SK-N-SH treated with all-trans-retinoic acid at 6 μM for 48 hours (cell line): ENCODE measurements around the gene KRTAP12-2.

Experiments used
- ATAC-seq: fragments of 200-7000 bp; cut with Tn5 transposase; 3 replicates; pipeline ENCODE4 v1.9.1; 2020; ENCODE audit warnings: mild to moderate bottlenecking, moderate library complexity
- ARNTL ChIP-seq: fragments of 450-650 bp; formaldehyde crosslinking; IDR thresholded peaks from 2 replicates; pipeline ENCODE4 v1.5.0; 2020; ENCODE audit warnings: low read depth, mild to moderate bottlenecking, moderate library complexity, borderline replicate concordance
- BACH2 ChIP-seq: fragments of 250-450 bp; sonication (Bioruptor Pico); IDR thresholded peaks from 2 replicates; pipeline ENCODE4 v1.9.0; 2021; ENCODE audit warnings: mild to moderate bottlenecking, borderline replicate concordance
- CREB5 ChIP-seq: fragments of 250-450 bp; sonication (Bioruptor Pico); IDR thresholded peaks from 2 replicates; pipeline ENCODE4 v1.5.1; 2020; ENCODE audit warnings: low read depth, mild to moderate bottlenecking, moderate library complexity
- CSDC2 ChIP-seq: fragments of 250-450 bp; sonication (Bioruptor Pico); IDR thresholded peaks from 2 replicates; pipeline ENCODE4 v1.5.0; 2020; ENCODE audit warnings: mild to moderate bottlenecking, moderate library complexity
- CSRNP3 ChIP-seq: fragments of 250-450 bp; sonication (Bioruptor Pico); IDR thresholded peaks from 2 replicates; pipeline ENCODE4 v1.5.1; 2021; ENCODE audit warnings: mild to moderate bottlenecking, moderate library complexity
- ESRRG ChIP-seq: fragments of 250-450 bp; sonication (Bioruptor Pico); IDR thresholded peaks from 2 replicates; pipeline ENCODE4 v1.6.1; 2021; ENCODE audit warnings: mild to moderate bottlenecking
- GLIS3 ChIP-seq: fragments of 250-450 bp; sonication (Bioruptor Pico); IDR thresholded peaks from 2 replicates; pipeline ENCODE4 v1.5.0; 2020; ENCODE audit warnings: mild to moderate bottlenecking, moderate library complexity
- ISL1 ChIP-seq: fragments of 250-450 bp; sonication (Bioruptor Pico); IDR thresholded peaks from 2 replicates; pipeline ENCODE4 v2.1.2; 2022; ENCODE audit warnings: mild to moderate bottlenecking, moderate library complexity
- OSR1 ChIP-seq: fragments of 250-450 bp; sonication (Bioruptor Pico); IDR thresholded peaks from 2 replicates; pipeline ENCODE4 v1.8.0; 2022; ENCODE audit warnings: moderate library complexity, mild to moderate bottlenecking, inconsistent platforms
- PPARA ChIP-seq: fragments of 250-450 bp; sonication (Bioruptor Pico); IDR thresholded peaks from 2 replicates; pipeline ENCODE4 v1.5.0; 2020; ENCODE audit warnings: mild to moderate bottlenecking, borderline replicate concordance
- RARB ChIP-seq: fragments of 250-450 bp; sonication (Bioruptor Pico); IDR thresholded peaks from 2 replicates; pipeline ENCODE4 v1.8.0; 2021; ENCODE audit warnings: mild to moderate bottlenecking, moderate library complexity
- SNAI2 ChIP-seq: fragments of 250-450 bp; sonication (Bioruptor Pico); IDR thresholded peaks from 2 replicates; pipeline ENCODE4 v1.5.0; 2020; ENCODE audit warnings: mild to moderate bottlenecking, moderate library complexity
- TCF4 ChIP-seq: fragments of 250-450 bp; sonication (Bioruptor Pico); IDR thresholded peaks from 2 replicates; pipeline ENCODE4 v1.8.0; 2021; ENCODE audit warnings: mild to moderate bottlenecking, moderate library complexity, borderline replicate concordance
- TOX ChIP-seq: fragments of 250-450 bp; sonication (Bioruptor Pico); IDR thresholded peaks from 2 replicates; pipeline ENCODE4 v1.8.0; 2021; ENCODE audit warnings: mild to moderate bottlenecking, moderate library complexity, borderline replicate concordance
- TSHZ2 ChIP-seq: fragments of 250-450 bp; sonication (Bioruptor Pico); IDR thresholded peaks from 2 replicates; pipeline ENCODE4 v1.5.0; 2020; ENCODE audit warnings: mild to moderate bottlenecking, moderate library complexity
- ZC3H10 ChIP-seq: fragments of 250-450 bp; sonication (Bioruptor Pico); IDR thresholded peaks from 2 replicates; pipeline ENCODE4 v1.5.1; 2021; ENCODE audit warnings: mild to moderate bottlenecking, moderate library complexity
- ZFP3 ChIP-seq: fragments of 250-450 bp; sonication (Bioruptor Pico); IDR thresholded peaks from 2 replicates; pipeline ENCODE4 v1.5.0; 2020; ENCODE audit warnings: mild to moderate bottlenecking, moderate library complexity
- ZFP30 ChIP-seq: fragments of 450-650 bp; formaldehyde crosslinking; IDR thresholded peaks from 2 replicates; pipeline ENCODE4 v1.5.0; 2022; ENCODE audit warnings: mild to moderate bottlenecking, moderate library complexity
- ZNF70 ChIP-seq: fragments of 450-650 bp; formaldehyde crosslinking; IDR thresholded peaks from 2 replicates; pipeline ENCODE4 v1.5.0; 2020; ENCODE audit warnings: mild to moderate bottlenecking, moderate library complexity
- ZNF8 ChIP-seq: fragments of 450-650 bp; formaldehyde crosslinking; IDR thresholded peaks from 2 replicates; pipeline ENCODE4 v1.5.0; 2020; ENCODE audit warnings: mild to moderate bottlenecking, moderate library complexity
- TF ChIP-seq, protein P1 (sequence below): fragments of 250-450 bp; sonication (Bioruptor Pico); IDR thresholded peaks from 2 replicates; pipeline ENCODE4 v1.8.0; 2021; ENCODE audit warnings: low read depth, mild to moderate bottlenecking, moderate library complexity, borderline replicate concordance

KRTAP12-2 gene

DNA sequence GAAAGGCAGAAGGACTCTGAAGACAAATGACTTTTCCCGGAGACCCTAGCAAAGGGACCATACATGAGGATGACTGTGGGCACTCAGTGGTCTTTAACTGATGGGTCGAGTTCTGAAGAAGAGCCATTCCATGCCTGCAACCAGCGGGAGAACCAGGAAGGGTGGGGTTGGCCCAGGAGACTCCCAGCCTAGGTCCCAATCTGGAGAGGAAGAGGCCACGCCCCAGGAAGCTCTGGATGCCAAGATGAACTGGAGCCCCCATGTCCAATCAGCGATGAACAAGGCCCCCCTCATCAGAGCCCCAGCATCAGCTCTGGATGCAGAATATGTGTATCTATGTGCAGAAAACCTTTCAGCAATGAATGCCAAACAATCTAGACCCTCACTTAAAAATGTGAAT, 26.0 kb downstream of the KRTAP12-2 start:
- TF ChIP-seq BACH2 (CRISPR knock-in tag) (no peak), TOX (CRISPR knock-in tag) (no peak), TSHZ2 (CRISPR knock-in tag) (no peak), SNAI2 (CRISPR knock-in tag) (no peak), ZFP3 (CRISPR knock-in tag) (no peak), ZFP30 (CRISPR knock-in tag) (no peak), ISL1 (CRISPR knock-in tag) (no peak), TCF4 (CRISPR knock-in tag) (no peak), ZNF70 (CRISPR knock-in tag) (no peak), CREB5 (CRISPR knock-in tag) (no peak), CSRNP3 (CRISPR knock-in tag) (no peak), PPARA (CRISPR knock-in tag) (no peak), ZC3H10 (CRISPR knock-in tag) (no peak), OSR1 (CRISPR knock-in tag) (no peak), GLIS3 (CRISPR knock-in tag) (no peak), CSDC2 (CRISPR knock-in tag) (no peak), ESRRG (CRISPR knock-in tag) (no peak), ARNTL (CRISPR knock-in tag) (no peak), RARB (CRISPR knock-in tag) (no peak)
- TF ChIP-seq, protein P1, sequence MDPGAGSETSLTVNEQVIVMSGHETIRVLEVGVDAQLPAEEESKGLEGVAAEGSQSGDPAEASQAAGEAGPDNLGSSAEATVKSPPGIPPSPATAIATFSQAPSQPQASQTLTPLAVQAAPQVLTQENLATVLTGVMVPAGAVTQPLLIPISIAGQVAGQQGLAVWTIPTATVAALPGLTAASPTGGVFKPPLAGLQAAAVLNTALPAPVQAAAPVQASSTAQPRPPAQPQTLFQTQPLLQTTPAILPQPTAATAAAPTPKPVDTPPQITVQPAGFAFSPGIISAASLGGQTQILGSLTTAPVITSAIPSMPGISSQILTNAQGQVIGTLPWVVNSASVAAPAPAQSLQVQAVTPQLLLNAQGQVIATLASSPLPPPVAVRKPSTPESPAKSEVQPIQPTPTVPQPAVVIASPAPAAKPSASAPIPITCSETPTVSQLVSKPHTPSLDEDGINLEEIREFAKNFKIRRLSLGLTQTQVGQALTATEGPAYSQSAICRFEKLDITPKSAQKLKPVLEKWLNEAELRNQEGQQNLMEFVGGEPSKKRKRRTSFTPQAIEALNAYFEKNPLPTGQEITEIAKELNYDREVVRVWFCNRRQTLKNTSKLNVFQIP (CRISPR knock-in tag), result no peak
- ATAC-seq, result no peak

DNA sequence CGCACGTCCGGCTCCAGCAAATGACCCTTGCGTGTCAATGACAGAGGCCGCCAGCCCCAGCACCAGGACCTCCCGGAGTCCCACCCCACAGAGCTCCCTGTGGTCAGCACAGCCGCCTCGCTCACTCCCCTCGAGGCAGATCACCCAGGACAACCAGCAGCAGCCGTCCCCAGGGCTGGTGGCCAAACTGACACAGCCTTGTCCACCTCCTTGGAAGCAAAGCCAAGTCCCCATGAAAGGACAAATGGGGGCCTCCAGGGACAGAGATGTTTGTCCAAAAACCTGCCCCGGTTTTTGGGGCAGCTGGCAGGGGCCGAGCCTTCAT, 27.4 kb downstream of the KRTAP12-2 start:
- ATAC-seq, result no peak

More for the DNA sequence above, 27.4 kb downstream of the KRTAP12-2 start:
- TF ChIP-seq ZNF8 (no peak), ISL1 (CRISPR knock-in tag) (no peak), ZFP3 (CRISPR knock-in tag) (no peak), CREB5 (CRISPR knock-in tag) (no peak), TOX (CRISPR knock-in tag) (no peak), TSHZ2 (CRISPR knock-in tag) (no peak), TCF4 (CRISPR knock-in tag) (no peak)
- TF ChIP-seq, protein P1 (CRISPR knock-in tag), result no peak
